Measurements from ENCODE around the gene PIK3CD.
A peak's percentile ranks its signal among the peaks of the same experiment; 100 is the strongest.
"Not testable (repeated sequence)": the region's sequence is repeated elsewhere in the genome, so short reads cannot be mapped to it uniquely, and the experiment has no call there.

The PIK3CD gene

GRCh38 chr1:9612162-9612845, 39.2 kb upstream of the PIK3CD start:
- peaks cover 69% of the 10 kb centered on the region for H3K36me3 Mint-ChIP-seq (ENCODE audit: low read depth)
- intact Hi-C loops (cut with micrococcal nuclease) = no loop called here
- H3K9me3 Mint-ChIP-seq = no peaks in the 10 kb centered on the region
- no peak overlapping the region for H3K4me3 Mint-ChIP-seq
- H3K27ac Mint-ChIP-seq = no peak overlapping the region
- H3K27me3 Mint-ChIP-seq = peaks cover 4% of the 10 kb centered on the region
- no peaks in the 10 kb centered on the region for H3K4me1 Mint-ChIP-seq (ENCODE audit: low read depth)

- Mint-ChIP-seq H3K9me3 (no peaks in the 10 kb centered on the region), H3K4me3 (no peak overlapping the region), H3K4me1 (ENCODE audit: low read depth) (no peaks in the 10 kb centered on the region), H3K27ac (no peak overlapping the region), H3K27me3 (peaks cover 8% of the 10 kb centered on the region), H3K36me3 (ENCODE audit: low read depth) (peaks cover 61% of the 10 kb centered on the region)
- intact Hi-C loops (cut with micrococcal nuclease) = no loop called here
Measured at GRCh38 chr1:9612871-9613624, 38.5 kb upstream of the PIK3CD start.

DNA sequence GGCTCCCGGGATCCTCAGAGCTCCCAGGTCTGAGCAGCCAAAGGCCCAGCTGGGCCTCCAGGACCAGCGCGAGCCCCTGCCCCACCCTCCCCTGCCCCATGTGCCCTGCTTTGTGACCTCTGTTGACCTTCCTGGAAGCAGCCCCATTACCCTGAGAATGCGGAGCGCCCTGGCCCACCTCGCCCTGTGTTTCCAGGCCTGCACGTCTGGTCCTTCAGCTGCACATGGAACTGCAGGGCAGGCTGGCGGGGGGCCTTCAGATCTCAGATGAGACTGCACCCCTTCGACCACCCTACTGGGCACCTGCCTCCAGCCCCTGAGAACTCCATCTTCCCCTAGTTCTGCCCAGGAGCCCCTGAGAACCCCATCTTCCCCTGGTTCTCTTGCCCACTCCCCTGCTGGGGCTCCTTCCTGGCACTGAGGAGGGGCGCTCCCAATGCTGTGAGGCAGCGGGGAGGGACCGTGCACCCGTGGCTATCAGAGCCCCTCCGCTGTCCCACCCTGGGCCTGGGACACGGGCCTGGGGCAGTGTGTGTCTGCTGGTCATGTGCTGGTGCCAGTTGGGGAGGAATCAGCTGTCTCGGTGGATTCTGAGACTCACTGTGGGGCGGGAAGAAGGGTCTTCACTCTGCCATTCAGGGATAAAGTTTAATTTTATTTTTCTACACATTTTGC, 37.8 kb upstream of the PIK3CD start:
- intact Hi-C loops (cut with micrococcal nuclease) = no loop called here
- no peak overlapping the region for H3K27ac Mint-ChIP-seq
- peaks cover 54% of the 10 kb centered on the region for H3K36me3 Mint-ChIP-seq (ENCODE audit: low read depth)
- no peaks in the 10 kb centered on the region for H3K4me1 Mint-ChIP-seq (ENCODE audit: low read depth)
- no peak overlapping the region for H3K4me3 Mint-ChIP-seq
- no peaks in the 10 kb centered on the region for H3K9me3 Mint-ChIP-seq
- peaks cover 8% of the 10 kb centered on the region for H3K27me3 Mint-ChIP-seq

GRCh38 chr1:9615316-9616063, 36.0 kb upstream of the PIK3CD start:
- intact Hi-C loops (cut with micrococcal nuclease) = no loop called here
- no peak overlapping the region for H3K27ac Mint-ChIP-seq
- peaks cover 17% of the 10 kb centered on the region for H3K27me3 Mint-ChIP-seq
- H3K4me1 Mint-ChIP-seq (ENCODE audit: low read depth) = no peaks in the 10 kb centered on the region
- no peaks in the 10 kb centered on the region for H3K9me3 Mint-ChIP-seq
- peaks cover 37% of the 10 kb centered on the region for H3K36me3 Mint-ChIP-seq (ENCODE audit: low read depth)
- H3K4me3 Mint-ChIP-seq = no peak overlapping the region

GRCh38 chr1:9618909-9619679, 32.4 kb upstream of the PIK3CD start:
- peaks cover under 1% of the 10 kb centered on the region for H3K36me3 Mint-ChIP-seq (ENCODE audit: low read depth)
- H3K27me3 Mint-ChIP-seq = peaks cover 27% of the 10 kb centered on the region
- H3K4me3 Mint-ChIP-seq = no peak overlapping the region
- H3K27ac Mint-ChIP-seq = no peak overlapping the region
- intact Hi-C loops (cut with micrococcal nuclease) = no loop called here
- H3K4me1 Mint-ChIP-seq (ENCODE audit: low read depth) = no peaks in the 10 kb centered on the region
- H3K9me3 Mint-ChIP-seq = no peaks in the 10 kb centered on the region

DNA sequence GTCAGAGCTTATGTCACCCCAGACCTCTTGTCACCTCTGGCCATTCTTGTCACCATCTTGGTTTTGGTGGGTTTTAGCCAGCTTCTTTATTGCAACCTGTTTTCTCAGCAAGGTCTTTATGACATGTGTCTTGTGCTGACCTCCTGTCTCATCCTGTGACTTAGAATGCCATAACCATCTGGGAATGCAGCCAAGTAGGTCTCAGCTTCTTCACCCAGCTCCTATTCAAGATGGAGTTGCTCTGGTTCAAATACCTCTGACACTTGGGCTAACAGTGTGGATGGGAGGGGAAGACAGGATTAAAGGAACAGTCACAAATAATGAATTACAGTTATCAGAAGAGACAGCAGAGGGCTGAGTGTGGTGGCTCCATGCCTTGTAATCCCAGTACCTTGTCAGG, 30.5 kb upstream of the PIK3CD start:
- intact Hi-C loops (cut with micrococcal nuclease) = no loop called here
- Mint-ChIP-seq H3K27ac (no peak overlapping the region), H3K36me3 (ENCODE audit: low read depth) (no peaks in the 10 kb centered on the region), H3K4me3 (no peak overlapping the region), H3K9me3 (no peaks in the 10 kb centered on the region), H3K27me3 (peaks cover 41% of the 10 kb centered on the region), H3K4me1 (ENCODE audit: low read depth) (peaks cover 6% of the 10 kb centered on the region)

- Mint-ChIP-seq H3K27me3 (peaks cover 34% of the 10 kb centered on the region), H3K27ac (no peak overlapping the region), H3K36me3 (ENCODE audit: low read depth) (no peaks in the 10 kb centered on the region), H3K9me3 (no peaks in the 10 kb centered on the region), H3K4me1 (ENCODE audit: low read depth) (peaks cover 29% of the 10 kb centered on the region), H3K4me3 (no peak overlapping the region)
- intact Hi-C loops (cut with micrococcal nuclease) = no loop called here
Measured at GRCh38 chr1:9624081-9624480, 27.4 kb upstream of the PIK3CD start.

DNA sequence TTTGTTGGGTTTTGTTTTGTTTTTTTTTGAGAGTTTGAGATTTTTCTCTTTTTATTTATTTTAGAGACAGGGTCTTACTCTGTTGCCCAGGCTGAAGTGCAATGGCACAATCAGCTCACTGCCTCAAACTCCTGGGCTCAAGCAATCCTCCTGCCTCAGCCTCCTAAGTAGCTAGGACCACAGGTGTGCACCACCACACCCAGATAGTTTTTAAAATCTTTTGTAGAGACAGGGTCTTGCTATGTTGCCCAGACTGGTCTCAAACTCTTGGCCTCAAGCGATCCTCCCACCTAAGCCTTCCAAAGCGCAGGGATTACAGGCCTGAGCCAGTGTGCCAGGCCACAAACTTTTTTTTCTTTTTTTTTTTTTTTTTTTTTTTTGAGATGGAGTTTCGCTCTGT, 26.5 kb upstream of the PIK3CD start:
- Mint-ChIP-seq H3K27me3 (peaks cover 30% of the 10 kb centered on the region), H3K4me1 (ENCODE audit: low read depth) (peaks cover 38% of the 10 kb centered on the region)
- intact Hi-C loops (cut with micrococcal nuclease) = loop anchor here (5.0 kb wide), 2 partner anchors 62 to 92 kb away; no protein-coding TSS in a partner anchor
- not testable (repeated sequence) for H3K36me3 Mint-ChIP-seq (ENCODE audit: low read depth); H3K27ac Mint-ChIP-seq; H3K4me3 Mint-ChIP-seq; H3K9me3 Mint-ChIP-seq

GRCh38 chr1:9626201-9626608, 25.3 kb upstream of the PIK3CD start:
- peaks cover 24% of the 10 kb centered on the region for H3K27me3 Mint-ChIP-seq
- H3K4me1 Mint-ChIP-seq (ENCODE audit: low read depth) = peaks cover 50% of the 10 kb centered on the region
- H3K36me3 Mint-ChIP-seq (ENCODE audit: low read depth) = no peaks in the 10 kb centered on the region
- no peaks in the 10 kb centered on the region for H3K9me3 Mint-ChIP-seq
- intact Hi-C loops (cut with micrococcal nuclease) = loop anchor here (2.0 to 5.0 kb wide), 3 partner anchors 27 to 91 kb away; no protein-coding TSS in a partner anchor
- H3K27ac Mint-ChIP-seq = peak overlapping the region; percentile 38
- H3K4me3 Mint-ChIP-seq = peak overlapping the region; percentile 58

- peaks cover 70% of the 10 kb centered on the region for H3K4me1 Mint-ChIP-seq (ENCODE audit: low read depth)
Measured at GRCh38 chr1:9628541-9629444, 22.7 kb upstream of the PIK3CD start.

DNA sequence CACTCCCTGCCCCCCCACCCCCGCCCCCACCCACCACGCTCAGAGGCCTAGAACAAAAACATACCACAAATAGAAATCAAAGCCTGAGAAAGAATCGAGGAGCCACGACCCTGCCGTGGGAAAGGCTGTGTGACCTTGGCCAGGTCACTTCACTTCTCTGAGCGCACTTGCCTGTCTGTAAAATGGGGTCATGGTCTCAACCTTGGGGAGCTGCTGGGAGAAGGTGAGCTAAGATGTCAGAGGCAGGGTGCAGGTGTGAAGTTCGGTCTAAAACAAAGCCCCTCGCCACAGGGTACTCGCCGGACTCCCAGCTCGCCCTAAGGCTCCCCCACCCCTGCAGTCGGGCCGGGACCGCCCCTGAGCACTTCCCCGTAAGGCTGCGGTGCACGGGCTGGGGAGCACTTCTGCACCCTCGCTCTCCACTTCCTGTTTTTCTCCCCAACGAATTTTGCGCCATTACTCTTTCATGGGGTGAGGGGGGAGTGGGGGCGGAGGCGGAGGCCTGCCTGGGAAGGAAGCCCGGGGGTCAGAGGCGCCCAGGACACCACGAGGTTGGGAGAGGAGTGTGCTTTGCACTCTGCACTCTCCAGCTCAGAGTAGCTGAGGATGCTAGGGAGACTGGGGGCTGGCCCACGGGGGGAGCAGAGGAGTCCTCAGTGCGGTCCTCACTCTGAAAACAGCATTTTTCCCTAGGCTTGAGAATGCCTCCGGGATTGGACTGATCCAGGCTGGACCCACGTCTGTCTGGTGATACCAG, 21.9 kb upstream of the PIK3CD start:
- Mint-ChIP-seq H3K4me3 (peak overlapping the region; percentile 44), H3K4me1 (ENCODE audit: low read depth) (peaks cover 71% of the 10 kb centered on the region), H3K27me3 (peaks cover 14% of the 10 kb centered on the region), H3K9me3 (no peaks in the 10 kb centered on the region), H3K27ac (peak overlapping the region; percentile 59), H3K36me3 (ENCODE audit: low read depth) (no peaks in the 10 kb centered on the region)
- intact Hi-C loops (cut with micrococcal nuclease) = loop anchor here (1.0 to 5.0 kb wide), 4 partner anchors 9 to 88 kb away; no protein-coding TSS in a partner anchor

More at GRCh38 chr1:9628541-9629444, 22.7 kb upstream of the PIK3CD start:
- Mint-ChIP-seq H3K4me3 (peak overlapping the region; percentile 64), H3K27ac (peak overlapping the region; percentile 59), H3K9me3 (no peaks in the 10 kb centered on the region), H3K27me3 (peaks cover 21% of the 10 kb centered on the region), H3K36me3 (ENCODE audit: low read depth) (no peaks in the 10 kb centered on the region)
- intact Hi-C loops (cut with micrococcal nuclease) = loop anchor here (1.0 to 5.0 kb wide), 4 partner anchors 10 to 89 kb away; no protein-coding TSS in a partner anchor

All from dendritic cell treated with granulocyte-macrophage colony-stimulating factor and Interleukin-4, amounts not matched to agents 40 ng/mL and 50 ng/mL, for 4 days (primary cell).